ENCODE data around the gene DSCAML1.

The DSCAML1 gene

DNA sequence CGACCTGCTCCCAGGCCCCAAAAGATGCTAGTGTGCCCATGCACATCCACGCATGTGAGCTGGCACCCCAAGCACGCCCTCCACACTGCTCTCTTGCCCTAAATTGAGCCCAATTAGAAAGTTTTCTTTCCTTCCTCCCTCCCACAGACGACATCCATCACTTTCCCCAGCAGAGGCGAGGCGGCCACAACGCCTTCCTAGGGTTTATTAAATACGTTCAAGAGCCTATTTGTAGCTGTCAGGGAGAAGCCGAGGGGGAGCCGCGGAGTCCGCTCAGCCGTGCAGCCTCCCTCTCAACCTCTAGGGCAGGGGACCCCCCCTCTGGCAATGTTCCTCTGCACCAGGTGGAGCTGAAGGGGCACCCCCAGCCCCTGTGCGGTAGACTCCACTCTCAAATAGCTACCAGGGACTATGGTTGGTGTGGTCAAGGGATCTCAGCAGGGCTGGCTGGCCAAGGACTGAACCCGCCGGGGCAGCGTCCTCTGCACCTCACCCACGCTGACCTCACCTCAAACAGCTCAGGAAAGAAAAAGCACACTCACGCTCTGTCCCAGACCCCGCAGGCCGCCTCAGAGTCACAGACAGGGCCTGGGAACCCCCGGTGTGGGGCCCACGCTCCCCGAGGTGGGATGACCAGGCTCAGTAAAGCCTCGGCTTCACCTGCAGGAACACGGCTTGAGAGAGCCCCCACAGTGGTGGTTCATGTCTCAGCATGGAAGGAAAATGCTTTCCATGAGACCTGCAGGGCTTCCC lies 152.4 kb downstream of the DSCAML1 start:
- no peak overlapping the region for H3K4me2 ChIP-seq (ENCODE audit: low read length)
- H3K27me3 ChIP-seq (ENCODE audit: insufficient read depth, low read length) = peaks cover 3% of the 10 kb centered on the region; the same call in 1 of the 2 replicates

DNA sequence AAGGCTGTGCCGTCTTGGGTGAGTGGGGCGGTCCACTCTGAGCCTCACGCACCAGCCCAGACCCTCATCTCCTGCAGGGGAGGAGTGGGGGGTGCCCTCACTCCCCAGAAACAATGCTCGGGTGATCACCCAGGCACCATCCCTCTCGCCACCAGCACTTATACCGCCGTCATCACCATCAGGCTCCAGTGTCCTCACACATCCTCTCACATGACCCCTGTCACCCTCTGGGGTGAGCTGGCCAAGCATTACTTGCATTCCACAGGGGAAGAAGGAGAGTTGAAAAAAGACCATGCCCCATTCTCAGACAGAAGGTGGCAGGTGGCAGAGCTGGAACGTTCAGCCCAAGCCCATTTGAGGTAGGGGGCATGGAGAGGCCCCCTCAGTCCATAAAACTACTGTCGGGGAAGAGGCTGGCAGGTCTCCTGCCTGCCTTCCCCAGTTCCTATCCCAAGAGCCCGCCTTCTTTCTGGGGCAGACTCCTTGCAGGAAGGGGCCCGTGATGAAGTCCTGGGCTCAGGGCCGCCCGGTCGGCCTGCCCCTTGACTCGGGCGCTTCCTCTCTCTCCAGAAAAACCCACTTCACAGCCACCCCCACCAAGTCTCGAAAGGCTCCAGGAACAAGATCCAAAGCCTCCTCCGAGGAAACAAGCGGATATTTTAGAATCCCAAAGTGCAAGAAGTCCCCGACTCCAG lies 153.3 kb downstream of the DSCAML1 start:
- H3F3A ChIP-seq (ENCODE audit: insufficient read depth, low read length) = no peaks in the 10 kb centered on the region
- H3K9me3 ChIP-seq (ENCODE audit: low read length) = no peaks in the 10 kb centered on the region
- no peaks in the 10 kb centered on the region for H3K36me3 ChIP-seq (ENCODE audit: insufficient read depth, low read length)
- H4K20me1 ChIP-seq (ENCODE audit: insufficient read depth, low read length) = no peaks in the 10 kb centered on the region
- no peak overlapping the region for H3K27ac ChIP-seq (ENCODE audit: low read depth, low read length, poor library complexity, severe bottlenecking)
- no peaks in the 10 kb centered on the region for H3K9me2 ChIP-seq (ENCODE audit: low read depth, low read length)
- no peak overlapping the region for H3K4me2 ChIP-seq (ENCODE audit: low read length)
- H3K27me3 ChIP-seq (ENCODE audit: insufficient read depth, low read length) = peaks cover 3% of the 10 kb centered on the region; the same call in 1 of the 2 replicates
- no peak overlapping the region for H3K4me3 ChIP-seq (ENCODE audit: low read depth, low read length, poor library complexity, severe bottlenecking)
- H3K9ac ChIP-seq (ENCODE audit: low read length) = no peak overlapping the region
- H3K79me2 ChIP-seq (ENCODE audit: insufficient read depth, low read length) = no peaks in the 10 kb centered on the region
- H3K4me1 ChIP-seq (ENCODE audit: insufficient read depth, low read length, severe bottlenecking) = no peaks in the 10 kb centered on the region
- TF ChIP-seq, protein P1, sequence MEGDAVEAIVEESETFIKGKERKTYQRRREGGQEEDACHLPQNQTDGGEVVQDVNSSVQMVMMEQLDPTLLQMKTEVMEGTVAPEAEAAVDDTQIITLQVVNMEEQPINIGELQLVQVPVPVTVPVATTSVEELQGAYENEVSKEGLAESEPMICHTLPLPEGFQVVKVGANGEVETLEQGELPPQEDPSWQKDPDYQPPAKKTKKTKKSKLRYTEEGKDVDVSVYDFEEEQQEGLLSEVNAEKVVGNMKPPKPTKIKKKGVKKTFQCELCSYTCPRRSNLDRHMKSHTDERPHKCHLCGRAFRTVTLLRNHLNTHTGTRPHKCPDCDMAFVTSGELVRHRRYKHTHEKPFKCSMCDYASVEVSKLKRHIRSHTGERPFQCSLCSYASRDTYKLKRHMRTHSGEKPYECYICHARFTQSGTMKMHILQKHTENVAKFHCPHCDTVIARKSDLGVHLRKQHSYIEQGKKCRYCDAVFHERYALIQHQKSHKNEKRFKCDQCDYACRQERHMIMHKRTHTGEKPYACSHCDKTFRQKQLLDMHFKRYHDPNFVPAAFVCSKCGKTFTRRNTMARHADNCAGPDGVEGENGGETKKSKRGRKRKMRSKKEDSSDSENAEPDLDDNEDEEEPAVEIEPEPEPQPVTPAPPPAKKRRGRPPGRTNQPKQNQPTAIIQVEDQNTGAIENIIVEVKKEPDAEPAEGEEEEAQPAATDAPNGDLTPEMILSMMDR (IDR thresholded peaks at IDR 0.05; ENCODE audit: low read length) = no peak
- TF ChIP-seq EZH2 (IDR thresholded peaks at IDR 0.05; ENCODE audit: borderline replicate concordance, low read length) = no peak
- H2AFZ ChIP-seq (ENCODE audit: low read length) = no peak overlapping the region

More for the DNA sequence above, 152.4 kb downstream of the DSCAML1 start:
- TF ChIP-seq EZH2 (IDR thresholded peaks at IDR 0.05; ENCODE audit: borderline replicate concordance, low read length) = no peak
- TF ChIP-seq, protein P1 (IDR thresholded peaks at IDR 0.05; ENCODE audit: low read length) = no peak
- no peaks in the 10 kb centered on the region for H3K4me1 ChIP-seq (ENCODE audit: insufficient read depth, low read length, severe bottlenecking)
- H4K20me1 ChIP-seq (ENCODE audit: insufficient read depth, low read length) = no peaks in the 10 kb centered on the region
- no peaks in the 10 kb centered on the region for H3K9me2 ChIP-seq (ENCODE audit: low read depth, low read length)
- H3K9me3 ChIP-seq (ENCODE audit: low read length) = no peaks in the 10 kb centered on the region
- no peak overlapping the region for H3K27ac ChIP-seq (ENCODE audit: low read depth, low read length, poor library complexity, severe bottlenecking)
- H3K4me3 ChIP-seq (ENCODE audit: low read depth, low read length, poor library complexity, severe bottlenecking) = no peak overlapping the region
- no peaks in the 10 kb centered on the region for H3K36me3 ChIP-seq (ENCODE audit: insufficient read depth, low read length)
- H3K9ac ChIP-seq (ENCODE audit: low read length) = no peak overlapping the region
- H3K79me2 ChIP-seq (ENCODE audit: insufficient read depth, low read length) = no peaks in the 10 kb centered on the region
- H2AFZ ChIP-seq (ENCODE audit: low read length) = no peak overlapping the region
- no peaks in the 10 kb centered on the region for H3F3A ChIP-seq (ENCODE audit: insufficient read depth, low read length)

DNA sequence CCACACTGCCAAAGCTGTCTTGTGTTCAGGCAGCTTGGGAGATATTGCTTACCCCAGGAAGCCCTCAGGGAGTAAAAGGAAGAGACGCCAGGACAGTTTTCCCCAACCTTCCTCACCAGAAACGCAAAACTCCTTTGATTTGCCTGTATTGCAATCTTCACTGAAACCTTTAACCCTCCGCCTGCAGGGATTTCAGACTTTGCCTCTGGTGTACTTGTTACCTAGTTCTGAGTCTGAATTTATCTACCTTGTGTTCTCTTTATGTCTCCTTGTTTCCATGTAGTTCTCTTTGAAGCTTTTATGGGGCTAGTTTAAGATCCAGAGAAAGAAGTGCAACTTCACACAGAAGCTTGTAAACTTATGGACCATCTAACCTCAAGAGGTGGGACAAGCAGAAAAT lies 154.2 kb downstream of the DSCAML1 start:
- Histone ChIP-seq H3K4me1 (ENCODE audit: insufficient read depth, low read length, severe bottlenecking) (no peaks in the 10 kb centered on the region), H3K9me2 (ENCODE audit: low read depth, low read length) (no peaks in the 10 kb centered on the region), H3K36me3 (ENCODE audit: insufficient read depth, low read length) (no peaks in the 10 kb centered on the region), H3K9ac (ENCODE audit: low read length) (no peak overlapping the region), H2AFZ (ENCODE audit: low read length) (no peak overlapping the region), H3F3A (ENCODE audit: insufficient read depth, low read length) (no peaks in the 10 kb centered on the region), H3K4me2 (ENCODE audit: low read length) (no peak overlapping the region), H3K4me3 (ENCODE audit: low read depth, low read length, poor library complexity, severe bottlenecking) (no peak overlapping the region), H4K20me1 (ENCODE audit: insufficient read depth, low read length) (no peaks in the 10 kb centered on the region), H3K27ac (ENCODE audit: low read depth, low read length, poor library complexity, severe bottlenecking) (no peak overlapping the region), H3K27me3 (ENCODE audit: insufficient read depth, low read length) (peaks cover 3% of the 10 kb centered on the region; the same call in 1 of the 2 replicates), H3K9me3 (ENCODE audit: low read length) (no peaks in the 10 kb centered on the region), H3K79me2 (ENCODE audit: insufficient read depth, low read length) (no peaks in the 10 kb centered on the region)
- TF ChIP-seq, protein P1 (IDR thresholded peaks at IDR 0.05; ENCODE audit: low read length) = no peak
- no peak for TF ChIP-seq EZH2 (IDR thresholded peaks at IDR 0.05; ENCODE audit: borderline replicate concordance, low read length)

Measured in OCI-LY1 (cell line).